Ectodermal cell (in vitro differentiated cells): ENCODE data around the gene PTPN3.

Source experiments
- H3K27ac ChIP-seq: 2 replicates; pipeline ENCODE4 v1.7.0; 2013; ENCODE audit warnings: mild to moderate bottlenecking, low read depth, low read length; ENCODE audit not compliant: insufficient read depth, poor library complexity, severe bottlenecking
- H3K27me3 ChIP-seq: 2 replicates; pipeline ENCODE4 v1.7.0; 2013; ENCODE audit warnings: mild to moderate bottlenecking, low read length; ENCODE audit not compliant: insufficient read depth, control insufficient read depth, poor library complexity, severe bottlenecking
- H3K36me3 ChIP-seq: one replicate; pipeline ENCODE4 v1.7.0; 2013; ENCODE audit warnings: low read length; ENCODE audit not compliant: control insufficient read depth, insufficient read depth
- H3K4me1 ChIP-seq: one replicate; pipeline ENCODE4 v1.7.0; 2013; ENCODE audit warnings: low read length; ENCODE audit not compliant: control insufficient read depth, insufficient read depth
- H3K4me3 ChIP-seq: 2 replicates; pipeline ENCODE4 v1.7.0; 2013; ENCODE audit warnings: low read depth, low read length, control low read depth; ENCODE audit not compliant: insufficient read depth
- H3K9me3 ChIP-seq: 2 replicates; pipeline ENCODE4 v1.7.0; 2013; ENCODE audit warnings: mild to moderate bottlenecking, low read length, moderate library complexity; ENCODE audit not compliant: control insufficient read depth
- WGBS, 2 experiments: methylation state at CpG; one replicate each; pipeline ENCODE4 v1.1.7; 2013; ENCODE audit warnings: missing lambda C conversion rate in 2 of 2; 5-methylcytosine and 5-hydroxymethylcytosine counted together

The PTPN3 gene

GRCh38 chr9:109477258-109478050 is 20.7 kb downstream of the PTPN3 start:
- WGBS, 2 experiments = 86 to 88% methylated on average over 11 of the region's 11 CpGs
- Histone ChIP-seq H3K36me3 (no peaks in the 10 kb centered on the region), H3K27ac (no peak overlapping the region), H3K27me3 (no peaks in the 10 kb centered on the region), H3K4me1 (no peaks in the 10 kb centered on the region), H3K4me3 (no peak overlapping the region), H3K9me3 (no peaks in the 10 kb centered on the region)

DNA sequence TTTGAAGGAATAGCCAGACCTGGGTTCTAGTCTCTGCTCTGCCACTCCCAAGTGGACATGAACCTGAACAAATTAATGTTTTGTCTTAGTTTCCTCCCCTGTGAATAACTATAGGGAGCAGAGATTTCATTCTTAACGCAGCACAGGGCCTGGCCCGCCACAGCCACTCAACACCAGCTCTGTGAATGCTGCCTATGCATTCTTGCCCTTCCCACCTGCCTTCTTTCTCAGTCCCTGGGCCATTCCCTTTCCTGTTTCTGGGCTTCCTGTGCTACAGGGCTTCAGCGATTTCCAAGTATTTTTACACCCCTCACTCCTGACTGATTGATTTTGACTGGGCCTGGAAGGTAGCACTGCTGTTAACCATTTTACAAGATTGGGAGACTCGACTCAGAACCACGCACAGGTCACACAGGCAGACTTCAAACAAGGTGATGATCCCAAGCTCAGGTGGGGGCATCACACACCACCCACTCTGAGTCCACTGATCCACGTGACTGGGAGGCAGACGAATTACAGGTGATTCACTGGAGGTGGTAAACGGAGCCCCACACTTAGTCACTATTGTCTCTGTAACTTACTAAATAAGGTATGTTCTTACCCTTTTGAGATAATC is 21.4 kb downstream of the PTPN3 start:
- no peaks in the 10 kb centered on the region for H3K27me3 ChIP-seq
- H3K9me3 ChIP-seq = no peaks in the 10 kb centered on the region
- no peak overlapping the region for H3K27ac ChIP-seq
- WGBS, 2 experiments = 88 to 93% methylated on average over 7 to 8 of the region's 8 CpGs
- H3K4me3 ChIP-seq = no peak overlapping the region
- no peaks in the 10 kb centered on the region for H3K36me3 ChIP-seq
- no peaks in the 10 kb centered on the region for H3K4me1 ChIP-seq

DNA sequence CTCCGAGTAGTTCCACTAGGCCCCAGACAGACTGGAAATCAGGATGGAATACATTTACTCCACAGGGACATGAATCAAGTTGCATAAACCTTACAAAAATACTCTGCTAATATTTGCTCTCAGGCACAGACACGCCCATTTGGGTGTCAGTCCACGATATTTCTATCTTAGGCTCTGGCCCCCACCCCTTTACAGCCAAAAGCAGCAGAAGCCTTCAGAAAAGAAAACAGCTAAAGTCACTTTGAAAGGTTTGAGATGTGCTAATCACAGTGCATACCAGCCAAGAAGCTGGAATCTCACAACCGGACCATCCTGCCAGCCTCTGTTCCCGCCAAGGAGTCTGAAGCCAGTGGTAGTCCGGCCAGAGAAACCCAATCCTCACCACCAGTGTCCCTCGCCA is 22.6 kb downstream of the PTPN3 start:
- Histone ChIP-seq H3K4me1 (no peaks in the 10 kb centered on the region), H3K27ac (no peak overlapping the region), H3K4me3 (no peak overlapping the region), H3K9me3 (no peaks in the 10 kb centered on the region), H3K36me3 (no peaks in the 10 kb centered on the region), H3K27me3 (no peaks in the 10 kb centered on the region)
- WGBS, 2 experiments = 92 to 94% methylated on average over 7 of the region's 7 CpGs

DNA sequence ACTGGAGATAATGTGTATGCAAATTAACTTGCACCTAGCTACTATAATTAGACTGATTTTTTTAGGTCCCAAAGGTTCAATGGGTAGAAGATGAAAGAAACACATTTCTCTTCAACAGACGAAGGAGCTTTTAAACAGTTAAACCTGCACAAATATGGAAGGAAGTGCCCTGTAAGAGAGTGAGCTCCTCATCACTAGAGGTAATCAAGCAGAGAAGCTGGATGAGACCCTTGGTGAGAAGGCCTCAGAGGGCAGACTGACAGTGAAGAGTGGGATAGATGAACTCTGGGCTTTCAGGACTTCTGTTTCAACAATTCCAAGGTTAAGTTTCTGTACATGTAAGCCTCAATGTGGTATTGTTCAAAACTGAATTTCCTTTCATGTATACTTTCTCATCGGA is 23.2 kb downstream of the PTPN3 start:
- no peaks in the 10 kb centered on the region for H3K27me3 ChIP-seq
- 90 to 100% methylated on average over 1 of the region's 2 CpGs for WGBS, 2 experiments
- no peak overlapping the region for H3K27ac ChIP-seq
- no peaks in the 10 kb centered on the region for H3K4me1 ChIP-seq
- H3K36me3 ChIP-seq = no peaks in the 10 kb centered on the region
- H3K4me3 ChIP-seq = no peak overlapping the region
- H3K9me3 ChIP-seq = no peaks in the 10 kb centered on the region

- Histone ChIP-seq H3K4me1 (no peaks in the 10 kb centered on the region), H3K9me3 (no peaks in the 10 kb centered on the region), H3K36me3 (no peaks in the 10 kb centered on the region), H3K27ac (no peak overlapping the region), H3K27me3 (no peaks in the 10 kb centered on the region), H3K4me3 (no peak overlapping the region)
- 89 to 90% methylated on average over 7 of the region's 7 CpGs for WGBS, 2 experiments
Measured at GRCh38 chr9:109474170-109474569, 23.9 kb downstream of the PTPN3 start.

DNA sequence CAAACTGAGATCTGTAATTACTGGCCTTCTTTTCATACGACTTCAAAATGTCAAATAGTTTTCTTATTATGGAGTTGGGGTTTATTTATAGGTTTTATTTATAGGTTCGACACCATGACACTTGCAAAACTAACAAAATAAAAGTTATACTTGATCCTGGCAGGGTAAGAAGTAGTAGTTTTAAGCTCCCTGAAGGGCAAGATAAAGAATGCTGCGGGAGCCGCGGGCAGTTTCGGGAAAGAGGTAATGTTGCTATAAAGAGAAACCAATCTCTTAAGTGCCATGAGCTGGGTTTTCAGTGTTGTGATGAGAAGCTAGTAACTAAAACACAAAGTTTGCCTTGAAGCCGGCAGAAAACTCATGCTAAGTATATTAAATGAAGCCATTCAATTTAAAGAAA is 24.8 kb downstream of the PTPN3 start:
- no peak overlapping the region for H3K27ac ChIP-seq
- 80 to 87% methylated on average over 5 to 6 of the region's 7 CpGs for WGBS, 2 experiments
- no peaks in the 10 kb centered on the region for H3K27me3 ChIP-seq
- H3K4me1 ChIP-seq = no peaks in the 10 kb centered on the region
- H3K36me3 ChIP-seq = no peaks in the 10 kb centered on the region
- H3K9me3 ChIP-seq = no peaks in the 10 kb centered on the region
- no peak overlapping the region for H3K4me3 ChIP-seq

GRCh38 chr9:109471475-109472393 is 26.4 kb downstream of the PTPN3 start:
- no peaks in the 10 kb centered on the region for H3K36me3 ChIP-seq
- no peaks in the 10 kb centered on the region for H3K9me3 ChIP-seq
- H3K4me1 ChIP-seq = no peaks in the 10 kb centered on the region
- H3K27ac ChIP-seq = no peak overlapping the region
- WGBS, 2 experiments = 89% methylated on average over 5 of the region's 5 CpGs
- H3K27me3 ChIP-seq = no peaks in the 10 kb centered on the region
- H3K4me3 ChIP-seq = no peak overlapping the region

GRCh38 chr9:109469646-109470358 is 28.3 kb downstream of the PTPN3 start:
- Histone ChIP-seq H3K4me1 (no peaks in the 10 kb centered on the region), H3K36me3 (no peaks in the 10 kb centered on the region), H3K9me3 (no peaks in the 10 kb centered on the region), H3K27ac (no peak overlapping the region), H3K27me3 (no peaks in the 10 kb centered on the region), H3K4me3 (no peak overlapping the region)
- WGBS, 2 experiments = 50 to 53% methylated on average over 12 to 13 of the region's 13 CpGs

DNA sequence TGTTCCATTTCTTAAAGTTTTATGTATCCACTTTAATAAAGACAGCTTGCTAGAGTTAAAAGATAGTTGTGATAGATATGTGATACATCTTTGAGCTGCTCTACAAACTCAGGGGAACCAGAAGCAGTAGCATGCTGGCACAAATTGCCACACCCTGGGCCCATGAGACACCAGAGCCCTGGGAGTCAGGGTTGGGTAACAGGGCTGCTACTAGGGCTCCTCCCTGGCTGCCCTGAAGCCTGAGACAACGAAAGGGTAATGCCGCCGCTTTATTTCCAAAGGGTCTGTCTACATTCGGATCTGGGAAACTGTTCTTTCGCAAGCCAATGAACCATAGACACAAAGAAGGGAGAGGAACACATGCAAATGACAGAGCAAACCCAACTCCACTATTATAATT is 29.2 kb downstream of the PTPN3 start:
- no peaks in the 10 kb centered on the region for H3K4me1 ChIP-seq
- 86 to 95% methylated on average over 5 of the region's 5 CpGs for WGBS, 2 experiments
- no peaks in the 10 kb centered on the region for H3K36me3 ChIP-seq
- no peaks in the 10 kb centered on the region for H3K9me3 ChIP-seq
- no peak overlapping the region for H3K27ac ChIP-seq
- H3K27me3 ChIP-seq = no peaks in the 10 kb centered on the region
- H3K4me3 ChIP-seq = no peak overlapping the region
